H1 (cell line): ENCODE data around the gene SPTB. TPM values are rescaled to one million over a fixed set of nuclear protein-coding genes. Genes with fewer than 3 reads are reported as not detected.

ENCODE experiments used
- CBX5 ChIP-seq: fragments of 300-800, 300-1000 bp; sonication (generic); IDR thresholded peaks from 2 replicates; pipeline ENCODE4 v1.7.1; 2016; ENCODE audit warnings: antibody characterized with exemption, low read length, low read depth
- FOSL1 ChIP-seq: IDR thresholded peaks from 2 replicates; pipeline ENCODE4 v1.6.1; 2011; ENCODE audit warnings: mild to moderate bottlenecking, low read depth, low read length, moderate library complexity; ENCODE audit not compliant: insufficient read depth
- SIRT6 ChIP-seq: IDR thresholded peaks from one replicate; pipeline ENCODE4 v1.7.1; 2012; ENCODE audit warnings: low read length, inconsistent platforms
- polyA plus RNA-seq, 7 experiments: library from polyadenylated mRNA; depleted of rRNA in 3 of 7; stranded (reverse) in 5 of 7; unstranded in 2 of 7; fragments of >200 nt in 5 of 7; fragments of 200-250 nt in 2 of 7; gene quantifications; 1 replicate in 5 of 7; 2 replicates in 1 of 7; 4 replicates in 1 of 7; pipeline versions ENCODE4 v1.2.1 to v1.2.3, GENCODE V29; 2011 to 2013; ENCODE audit warnings: missing spikeins in 2 of 7, mixed read lengths in 2 of 7
- total RNA-seq: library from RNA; stranded (reverse); fragmentation: NEBNext Ultra II Directional; extraction: Animal tissue kit (Norgen Biotek cat#: 25700); gene quantifications from 2 replicates; pipeline ENCODE4 v1.2.1, GENCODE V29; 2021
- TF ChIP-seq, protein P1 (sequence below): fragments of 300-600 bp; sonication (generic); IDR thresholded peaks from 2 replicates; pipeline ENCODE4 v1.7.1; 2012; ENCODE audit warnings: low read length, moderate library complexity, mild to moderate bottlenecking, inconsistent platforms; ENCODE audit not compliant: insufficient replicate concordance

SPTB gene
- total and polyA plus RNA-seq, 2 of the 8 experiments (the other 6 are each of a cell fraction or from before 2014, with no cell fraction given), result 0.30 to 2.4 TPM

DNA sequence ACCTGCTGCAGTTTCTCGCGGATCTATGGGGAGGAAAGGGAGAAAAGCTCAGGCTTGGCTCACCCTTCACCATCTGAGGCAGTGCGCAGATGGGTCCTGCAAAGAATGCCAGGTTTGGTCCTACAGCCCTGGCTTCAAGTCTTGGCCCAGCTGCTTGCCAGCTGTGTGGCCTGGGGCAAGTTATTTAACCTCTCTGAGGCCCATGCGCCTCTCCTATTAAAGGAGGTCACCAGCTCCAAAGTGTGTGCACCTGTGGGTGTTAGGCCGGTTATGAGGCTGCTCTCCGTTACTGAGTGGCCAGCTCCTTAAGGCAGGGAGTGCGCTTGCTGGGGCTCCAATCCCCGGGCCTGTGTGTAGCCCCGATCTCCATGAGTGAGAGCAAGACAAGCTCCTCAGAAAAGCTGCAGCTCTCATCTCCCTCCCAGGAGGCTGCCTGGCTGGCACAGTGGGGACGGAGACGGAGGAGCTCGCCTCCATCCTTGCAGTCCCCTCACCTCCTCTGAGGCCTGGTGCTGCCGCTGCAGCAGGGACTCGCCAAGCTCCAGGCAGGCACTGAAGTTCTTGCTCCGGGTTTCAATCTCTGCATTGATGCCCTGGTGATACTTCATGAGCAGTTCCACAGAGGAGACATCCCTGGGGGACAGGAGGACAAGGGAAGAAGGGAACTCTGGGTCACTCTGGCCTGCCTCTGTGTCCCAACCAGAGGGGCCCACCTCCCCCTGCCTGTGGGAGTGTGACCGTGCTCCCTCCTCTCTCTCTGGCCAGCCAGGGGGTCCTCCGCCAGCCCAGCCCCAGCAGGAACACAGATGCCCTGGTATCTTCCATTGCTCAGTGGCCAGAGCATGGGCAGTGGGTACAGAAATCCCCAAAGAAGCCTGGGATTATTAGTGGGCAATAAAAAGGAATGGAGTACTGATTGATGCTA, 110.3 kb downstream of the SPTB start (continued):
- TF ChIP-seq, protein P1, sequence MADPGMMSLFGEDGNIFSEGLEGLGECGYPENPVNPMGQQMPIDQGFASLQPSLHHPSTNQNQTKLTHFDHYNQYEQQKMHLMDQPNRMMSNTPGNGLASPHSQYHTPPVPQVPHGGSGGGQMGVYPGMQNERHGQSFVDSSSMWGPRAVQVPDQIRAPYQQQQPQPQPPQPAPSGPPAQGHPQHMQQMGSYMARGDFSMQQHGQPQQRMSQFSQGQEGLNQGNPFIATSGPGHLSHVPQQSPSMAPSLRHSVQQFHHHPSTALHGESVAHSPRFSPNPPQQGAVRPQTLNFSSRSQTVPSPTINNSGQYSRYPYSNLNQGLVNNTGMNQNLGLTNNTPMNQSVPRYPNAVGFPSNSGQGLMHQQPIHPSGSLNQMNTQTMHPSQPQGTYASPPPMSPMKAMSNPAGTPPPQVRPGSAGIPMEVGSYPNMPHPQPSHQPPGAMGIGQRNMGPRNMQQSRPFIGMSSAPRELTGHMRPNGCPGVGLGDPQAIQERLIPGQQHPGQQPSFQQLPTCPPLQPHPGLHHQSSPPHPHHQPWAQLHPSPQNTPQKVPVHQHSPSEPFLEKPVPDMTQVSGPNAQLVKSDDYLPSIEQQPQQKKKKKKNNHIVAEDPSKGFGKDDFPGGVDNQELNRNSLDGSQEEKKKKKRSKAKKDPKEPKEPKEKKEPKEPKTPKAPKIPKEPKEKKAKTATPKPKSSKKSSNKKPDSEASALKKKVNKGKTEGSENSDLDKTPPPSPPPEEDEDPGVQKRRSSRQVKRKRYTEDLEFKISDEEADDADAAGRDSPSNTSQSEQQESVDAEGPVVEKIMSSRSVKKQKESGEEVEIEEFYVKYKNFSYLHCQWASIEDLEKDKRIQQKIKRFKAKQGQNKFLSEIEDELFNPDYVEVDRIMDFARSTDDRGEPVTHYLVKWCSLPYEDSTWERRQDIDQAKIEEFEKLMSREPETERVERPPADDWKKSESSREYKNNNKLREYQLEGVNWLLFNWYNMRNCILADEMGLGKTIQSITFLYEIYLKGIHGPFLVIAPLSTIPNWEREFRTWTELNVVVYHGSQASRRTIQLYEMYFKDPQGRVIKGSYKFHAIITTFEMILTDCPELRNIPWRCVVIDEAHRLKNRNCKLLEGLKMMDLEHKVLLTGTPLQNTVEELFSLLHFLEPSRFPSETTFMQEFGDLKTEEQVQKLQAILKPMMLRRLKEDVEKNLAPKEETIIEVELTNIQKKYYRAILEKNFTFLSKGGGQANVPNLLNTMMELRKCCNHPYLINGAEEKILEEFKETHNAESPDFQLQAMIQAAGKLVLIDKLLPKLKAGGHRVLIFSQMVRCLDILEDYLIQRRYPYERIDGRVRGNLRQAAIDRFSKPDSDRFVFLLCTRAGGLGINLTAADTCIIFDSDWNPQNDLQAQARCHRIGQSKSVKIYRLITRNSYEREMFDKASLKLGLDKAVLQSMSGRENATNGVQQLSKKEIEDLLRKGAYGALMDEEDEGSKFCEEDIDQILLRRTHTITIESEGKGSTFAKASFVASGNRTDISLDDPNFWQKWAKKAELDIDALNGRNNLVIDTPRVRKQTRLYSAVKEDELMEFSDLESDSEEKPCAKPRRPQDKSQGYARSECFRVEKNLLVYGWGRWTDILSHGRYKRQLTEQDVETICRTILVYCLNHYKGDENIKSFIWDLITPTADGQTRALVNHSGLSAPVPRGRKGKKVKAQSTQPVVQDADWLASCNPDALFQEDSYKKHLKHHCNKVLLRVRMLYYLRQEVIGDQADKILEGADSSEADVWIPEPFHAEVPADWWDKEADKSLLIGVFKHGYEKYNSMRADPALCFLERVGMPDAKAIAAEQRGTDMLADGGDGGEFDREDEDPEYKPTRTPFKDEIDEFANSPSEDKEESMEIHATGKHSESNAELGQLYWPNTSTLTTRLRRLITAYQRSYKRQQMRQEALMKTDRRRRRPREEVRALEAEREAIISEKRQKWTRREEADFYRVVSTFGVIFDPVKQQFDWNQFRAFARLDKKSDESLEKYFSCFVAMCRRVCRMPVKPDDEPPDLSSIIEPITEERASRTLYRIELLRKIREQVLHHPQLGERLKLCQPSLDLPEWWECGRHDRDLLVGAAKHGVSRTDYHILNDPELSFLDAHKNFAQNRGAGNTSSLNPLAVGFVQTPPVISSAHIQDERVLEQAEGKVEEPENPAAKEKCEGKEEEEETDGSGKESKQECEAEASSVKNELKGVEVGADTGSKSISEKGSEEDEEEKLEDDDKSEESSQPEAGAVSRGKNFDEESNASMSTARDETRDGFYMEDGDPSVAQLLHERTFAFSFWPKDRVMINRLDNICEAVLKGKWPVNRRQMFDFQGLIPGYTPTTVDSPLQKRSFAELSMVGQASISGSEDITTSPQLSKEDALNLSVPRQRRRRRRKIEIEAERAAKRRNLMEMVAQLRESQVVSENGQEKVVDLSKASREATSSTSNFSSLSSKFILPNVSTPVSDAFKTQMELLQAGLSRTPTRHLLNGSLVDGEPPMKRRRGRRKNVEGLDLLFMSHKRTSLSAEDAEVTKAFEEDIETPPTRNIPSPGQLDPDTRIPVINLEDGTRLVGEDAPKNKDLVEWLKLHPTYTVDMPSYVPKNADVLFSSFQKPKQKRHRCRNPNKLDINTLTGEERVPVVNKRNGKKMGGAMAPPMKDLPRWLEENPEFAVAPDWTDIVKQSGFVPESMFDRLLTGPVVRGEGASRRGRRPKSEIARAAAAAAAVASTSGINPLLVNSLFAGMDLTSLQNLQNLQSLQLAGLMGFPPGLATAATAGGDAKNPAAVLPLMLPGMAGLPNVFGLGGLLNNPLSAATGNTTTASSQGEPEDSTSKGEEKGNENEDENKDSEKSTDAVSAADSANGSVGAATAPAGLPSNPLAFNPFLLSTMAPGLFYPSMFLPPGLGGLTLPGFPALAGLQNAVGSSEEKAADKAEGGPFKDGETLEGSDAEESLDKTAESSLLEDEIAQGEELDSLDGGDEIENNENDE, result no peak
- TF ChIP-seq FOSL1 (no peak), SIRT6 (no peak), CBX5 (no peak)
- TF ChIP-seq, all 59 proteins: peak for 0
